GM23338 (cell line): ENCODE measurements around the gene RP2.

ENCODE experiments used
- CREB1 ChIP-seq: fragments of 250-450 bp; sonication (Bioruptor Pico); IDR thresholded peaks from 2 replicates; pipeline ENCODE4 v1.5.0; 2020; ENCODE audit warnings: low read depth, mild to moderate bottlenecking, moderate library complexity
- CTCF ChIP-seq, 2 experiments: fragments of 200-600 bp in 1 of 2; sonication (generic) in 1 of 2; conservative IDR thresholded peaks; 2 replicates each; pipeline versions ENCODE4 v1.5.1 to v1.6.1; 2016 to 2017; ENCODE audit warnings: antibody characterized with exemption in 2 of 2, low read depth in 2 of 2, mild to moderate bottlenecking in 2 of 2, moderate library complexity in 1 of 2
- EZH2 ChIP-seq: fragments of 200-600 bp; sonication (generic); IDR thresholded peaks from one replicate; pipeline ENCODE4 v1.8.0; 2017; ENCODE audit warnings: antibody characterized with exemption, mild to moderate bottlenecking, low read depth; ENCODE audit not compliant: unreplicated experiment
- EZH2phosphoT487 ChIP-seq: fragments of 200-600 bp; sonication (generic); IDR thresholded peaks from one replicate; pipeline ENCODE4 v1.8.1; 2018; ENCODE audit warnings: antibody characterized with exemption; ENCODE audit not compliant: unreplicated experiment
- NANOG ChIP-seq: IDR thresholded peaks from 2 replicates; pipeline ENCODE4 v1.6.1; 2016; ENCODE audit warnings: antibody characterized with exemption, borderline replicate concordance
- REST ChIP-seq: IDR thresholded peaks from one replicate; pipeline ENCODE4 v1.6.1; 2018; ENCODE audit warnings: antibody characterized with exemption; ENCODE audit not compliant: unreplicated experiment
- ZNF114 ChIP-seq: fragments of 250-450 bp; sonication (Bioruptor Pico); IDR thresholded peaks from 2 replicates; pipeline ENCODE4 v1.5.0; 2020; ENCODE audit warnings: mild to moderate bottlenecking, moderate library complexity

- TF ChIP-seq CTCF (conservative IDR thresholded peaks at IDR 0.05; ENCODE audit: low read depth in 2 of 2): no peak
- no peak for TF ChIP-seq EZH2phosphoT487
- TF ChIP-seq EZH2: no peak
- TF ChIP-seq CREB1 (CRISPR knock-in tag): no peak
- no peak for TF ChIP-seq REST
- TF ChIP-seq NANOG: no peak
- no peak for TF ChIP-seq ZNF114
These were observed 13.9 kb downstream of the RP2 start for GRCh38 chrX:46850771-46851170.
